IMR-90 (cell line): Measurements from ENCODE around the gene DNAJC5. TPM values are rescaled to one million over a fixed set of nuclear protein-coding genes. Genes with fewer than 3 reads are reported as not detected.
A peak's percentile ranks its signal among the peaks of the same experiment; 100 is the strongest.

Source experiments
- ATAC-seq: fragments of 200-7000 bp; cut with Tn5 transposase; 2 replicates; pipeline ENCODE4 v1.9.1; 2020; ENCODE audit warnings: low read depth, mild to moderate bottlenecking, moderate library complexity
- BruUV-seq: library from RNA; stranded (reverse); fragments of 400-500 nt; replicated peaks from 2 replicates; lab custom pipeline; 2021; lab: Mats Ljungman, UMichigan
- CTCF ChIA-PET: fragments of 300-600 bp; formaldehyde crosslinking; extraction: SDS; loops from one replicate; lab custom pipeline; 2021; ENCODE audit warnings: antibody characterized with exemption; lab: Yijun Ruan, JAX
- POLR2A ChIA-PET: fragments of 300-600 bp; sonication (Branson Sonifier 250); formaldehyde crosslinking; loops from one replicate; lab custom pipeline; 2022; ENCODE audit warnings: antibody characterized with exemption; ENCODE audit not compliant: unreplicated experiment; lab: Charles Lee
- DNase-seq: peaks from one replicate; pipeline ENCODE4 v3.0.0; 2013
- H2AFZ ChIP-seq: replicated peaks from 2 replicates; pipeline ENCODE3; 2013; ENCODE audit warnings: low read length, mild to moderate bottlenecking; ENCODE audit not compliant: poor library complexity
- H2AK5ac ChIP-seq: 2 replicates; pipeline ENCODE4 v1.6.1; 2013; ENCODE audit warnings: low read depth, low read length, inconsistent platforms
- H2AK9ac ChIP-seq: replicated peaks from 2 replicates; pipeline ENCODE3; 2013; ENCODE audit warnings: mild to moderate bottlenecking, low read depth, low read length, moderate library complexity; ENCODE audit not compliant: poor library complexity
- H2BK120ac ChIP-seq: 2 replicates; pipeline ENCODE4 v1.6.1; 2013; ENCODE audit warnings: low read depth, low read length, inconsistent platforms
- H2BK15ac ChIP-seq: 3 replicates; pipeline ENCODE4 v1.6.1; 2013; ENCODE audit warnings: low read depth, low read length, inconsistent platforms
- H2BK20ac ChIP-seq: 2 replicates; pipeline ENCODE4 v1.6.1; 2013; ENCODE audit warnings: low read depth, mild to moderate bottlenecking, inconsistent platforms, low read length, moderate library complexity
- H2BK5ac ChIP-seq: 2 replicates; pipeline ENCODE4 v1.6.1; 2013; ENCODE audit warnings: mild to moderate bottlenecking, low read depth, low read length, inconsistent platforms; ENCODE audit not compliant: poor library complexity, severe bottlenecking
- H3K14ac ChIP-seq: replicated peaks from 2 replicates; pipeline ENCODE4 v1.6.1; 2013; ENCODE audit warnings: low read depth, low read length, inconsistent platforms
- H3K18ac ChIP-seq: 2 replicates; pipeline ENCODE4 v1.6.1; 2013; ENCODE audit warnings: low read depth, low read length, control low read depth
- H3K23ac ChIP-seq: 2 replicates; pipeline ENCODE4 v1.6.1; 2013; ENCODE audit warnings: low read depth, low read length, inconsistent platforms
- H3K27ac ChIP-seq: 2 replicates; pipeline ENCODE4 v1.5.1; 2013; ENCODE audit warnings: mild to moderate bottlenecking, control low read depth, low read length; ENCODE audit not compliant: insufficient read depth
- H3K27me3 ChIP-seq: 2 replicates; pipeline ENCODE4 v1.6.1; 2013; ENCODE audit warnings: low read length; ENCODE audit not compliant: control insufficient read depth, insufficient read depth
- H3K36me3 ChIP-seq: 2 replicates; pipeline ENCODE4 v1.6.1; 2013; ENCODE audit warnings: low read length, mixed read lengths; ENCODE audit not compliant: control insufficient read depth, insufficient read depth
- H3K4ac ChIP-seq: 2 replicates; pipeline ENCODE4 v1.6.1; 2013; ENCODE audit warnings: low read depth, low read length, inconsistent platforms
- H3K4me1 ChIP-seq: 2 replicates; pipeline ENCODE4 v1.6.1; 2013; ENCODE audit warnings: low read length, mixed read lengths; ENCODE audit not compliant: control insufficient read depth, insufficient read depth
- H3K4me2 ChIP-seq: 2 replicates; pipeline ENCODE4 v1.6.1; 2013; ENCODE audit warnings: low read depth, mild to moderate bottlenecking, control low read depth, low read length, moderate library complexity
- H3K4me3 ChIP-seq: 2 replicates; pipeline ENCODE4 v1.5.1; 2013; ENCODE audit warnings: low read depth, mild to moderate bottlenecking, control low read depth, low read length, moderate library complexity; ENCODE audit not compliant: insufficient read depth
- H3K56ac ChIP-seq: 2 replicates; pipeline ENCODE4 v1.6.1; 2013; ENCODE audit warnings: low read length, inconsistent platforms; ENCODE audit not compliant: insufficient read depth; ENCODE audit errors: extremely low read depth
- H3K79me1 ChIP-seq, 2 experiments: 2 replicates each; pipeline ENCODE4 v1.6.1; 2013; ENCODE audit warnings: low read length in 2 of 2, inconsistent platforms in 1 of 2, low read depth in 1 of 2
- H3K9ac ChIP-seq: 2 replicates; pipeline ENCODE4 v1.6.1; 2013; ENCODE audit warnings: low read depth, low read length, control low read depth
- H3K9me1 ChIP-seq: 2 replicates; pipeline ENCODE4 v1.6.1; 2013; ENCODE audit warnings: low read length, inconsistent platforms; ENCODE audit not compliant: insufficient read depth
- H3K9me3 ChIP-seq: 2 replicates; pipeline ENCODE4 v1.6.1; 2013; ENCODE audit warnings: low read length; ENCODE audit not compliant: control insufficient read depth, insufficient read depth
- H4K20me1 ChIP-seq: 2 replicates; pipeline ENCODE4 v1.6.1; 2013; ENCODE audit warnings: low read length, inconsistent platforms; ENCODE audit not compliant: insufficient read depth
- H4K5ac ChIP-seq: 2 replicates; pipeline ENCODE4 v1.6.1; 2013; ENCODE audit warnings: mild to moderate bottlenecking, low read depth, low read length, control low read depth
- H4K8ac ChIP-seq, 2 experiments: 2 replicates each; pipeline ENCODE4 v1.6.1; 2013; ENCODE audit warnings: low read depth in 2 of 2, low read length in 2 of 2, control low read depth in 1 of 2, inconsistent platforms in 1 of 2
- H4K91ac ChIP-seq: 2 replicates; pipeline ENCODE4 v1.6.1; 2013; ENCODE audit warnings: low read depth, low read length, inconsistent platforms; ENCODE audit not compliant: insufficient read depth
- BHLHE40 ChIP-seq: fragments of 150-350 bp; IDR thresholded peaks from 2 replicates; pipeline ENCODE4 v1.6.1; 2016; ENCODE audit warnings: mild to moderate bottlenecking, low read depth, low read length
- CEBPB ChIP-seq: IDR thresholded peaks from 2 replicates; pipeline ENCODE4 v1.6.1; 2012; ENCODE audit warnings: low read depth, low read length, improper control_type of control experiment
- CHD1 ChIP-seq: IDR thresholded peaks from 2 replicates; pipeline ENCODE4 v1.6.1; 2012; ENCODE audit warnings: low read depth, low read length, improper control_type of control experiment
- ELK1 ChIP-seq: fragments of 150-350 bp; IDR thresholded peaks from 2 replicates; pipeline ENCODE4 v1.6.1; 2016; ENCODE audit warnings: low read depth, mild to moderate bottlenecking, low read length, moderate library complexity, borderline replicate concordance
- FOS ChIP-seq: fragments of 150-350 bp; IDR thresholded peaks from 2 replicates; pipeline ENCODE4 v1.6.1; 2016; ENCODE audit warnings: low read depth, low read length
- MAFK ChIP-seq: IDR thresholded peaks from 2 replicates; pipeline ENCODE4 v1.6.1; 2012; ENCODE audit warnings: low read depth, low read length, improper control_type of control experiment
- MAZ ChIP-seq: IDR thresholded peaks from 2 replicates; pipeline ENCODE4 v1.6.1; 2012; ENCODE audit warnings: low read depth, mild to moderate bottlenecking, low read length, improper control_type of control experiment, moderate library complexity, borderline replicate concordance
- MXI1 ChIP-seq: IDR thresholded peaks from 2 replicates; pipeline ENCODE4 v1.6.1; 2012; ENCODE audit warnings: low read depth, mild to moderate bottlenecking, low read length, moderate library complexity, borderline replicate concordance
- NFE2L2 ChIP-seq: fragments of 150-350 bp; IDR thresholded peaks from 2 replicates; pipeline ENCODE4 v1.6.1; 2016; ENCODE audit warnings: low read depth, mild to moderate bottlenecking, low read length
- POLR2A ChIP-seq: IDR thresholded peaks from 2 replicates; pipeline ENCODE4 v1.6.1; 2012; ENCODE audit warnings: mild to moderate bottlenecking, low read depth, low read length
- RAD21 ChIP-seq: IDR thresholded peaks from 2 replicates; pipeline ENCODE4 v1.6.1; 2012; ENCODE audit warnings: low read length, improper control_type of control experiment
- RCOR1 ChIP-seq: IDR thresholded peaks from 2 replicates; pipeline ENCODE4 v1.6.1; 2012; ENCODE audit warnings: mild to moderate bottlenecking, low read length, improper control_type of control experiment; ENCODE audit not compliant: insufficient replicate concordance
- RFX5 ChIP-seq: IDR thresholded peaks from 2 replicates; pipeline ENCODE4 v1.8.0; 2012; ENCODE audit warnings: low read depth, mild to moderate bottlenecking, low read length, moderate library complexity
- SMC3 ChIP-seq: fragments of 150-350 bp; IDR thresholded peaks from 2 replicates; pipeline ENCODE4 v1.6.1; 2016; ENCODE audit warnings: low read depth, mild to moderate bottlenecking, antibody characterized with exemption, low read length, moderate library complexity
- WGBS, 2 experiments: methylation state at CpG; one replicate each; pipeline versions ENCODE4 v1.1.5 to v1.1.7; 2013; ENCODE audit warnings: missing lambda C conversion rate in 2 of 2; ENCODE audit not compliant: insufficient read length in 1 of 2; ENCODE audit errors: extremely low coverage in 2 of 2; 5-methylcytosine and 5-hydroxymethylcytosine counted together
- dilution Hi-C: fragments of 300-500 bp; cut with HindIII; formaldehyde crosslinking; loops from one replicate; pipeline ENCODE4 v1.14.3; 2018; ENCODE audit warnings: low sequenced_read_pairs; ENCODE audit not compliant: unreplicated experiment
- in situ Hi-C: fragments of 300-500 bp; cut with MboI; formaldehyde crosslinking; loops from 3 replicates; pipeline ENCODE4 v1.14.3; 2019; ENCODE audit warnings: low sequenced_read_pairs, inconsistent platforms, mixed read lengths
- intact Hi-C: fragments of 100-400 bp; cut with micrococcal nuclease; formaldehyde crosslinking; loops from 2 replicates; pipeline ENCODE4 v1.10.0; 2022
- polyA plus RNA-seq, 3 experiments: library from polyadenylated mRNA; depleted of rRNA; stranded (reverse); fragments of >200 nt; gene quantifications; 2 replicates each; pipeline ENCODE4 v1.2.3, GENCODE V29; 2012; ENCODE audit warnings: low replicate concordance in 1 of 3
- total RNA-seq: library from RNA; depleted of rRNA; stranded (reverse); fragments of >200 nt; gene quantifications from 2 replicates; pipeline ENCODE4 v1.2.3, GENCODE V29; 2012
- TF ChIP-seq, protein P1 (sequence below): fragments of 150-350 bp; IDR thresholded peaks from 2 replicates; pipeline ENCODE4 v1.6.1; 2017; ENCODE audit warnings: mild to moderate bottlenecking, antibody characterized with exemption, low read length, low read depth

Gene DNAJC5
- total and polyA plus RNA-seq, 2 of the 4 experiments (the other 2 are of a cell fraction): 35.6 to 45.2 TPM

GRCh38 chr20:63859166-63859699, 35.7 kb upstream of the DNAJC5 start:
- H3K27ac ChIP-seq: no peak overlapping the region; the same call in 1 of the 2 replicates
- H4K5ac ChIP-seq: peak overlapping the region; percentile 10; the same call in 1 of the 2 replicates
- no peak overlapping the region for H2BK15ac ChIP-seq
- ChIA-PET CTCF (interaction anchor here (1.0 kb wide), 1 partner anchor 321 kb away, joined by 3 read pairs; the partner anchor contains the start of gene PTK6), POLR2A (interaction anchor here (0.9 kb wide), 1 partner anchor 314 kb away, joined by 3 read pairs; no protein-coding TSS in a partner anchor)
- no peaks in the 10 kb centered on the region; the same call in 1 of the 2 replicates for H3K27me3 ChIP-seq
- peaks cover 10% of the 10 kb centered on the region; the same call in 1 of the 2 replicates for H3K36me3 ChIP-seq
- DNase-seq: no peak
- peak overlapping the region in 1 of 2 experiments; percentile 56; a peak in 1 of 4 replicates for H4K8ac ChIP-seq
- no peak overlapping the region for H3K9ac ChIP-seq
- H3K23ac ChIP-seq: no peak overlapping the region
- no peaks in the 10 kb centered on the region; the same call in 1 of the 2 replicates for H3K9me1 ChIP-seq
- intact Hi-C loops: no loop called here
- ATAC-seq: no peak
- H3K4me2 ChIP-seq: no peak overlapping the region
- TF ChIP-seq CHD1: no peak
- no peak for TF ChIP-seq MAZ
- no peak for TF ChIP-seq MXI1
- TF ChIP-seq ELK1: no peak
- TF ChIP-seq RAD21: no peak
- TF ChIP-seq BHLHE40: no peak
- TF ChIP-seq NFE2L2: no peak
- TF ChIP-seq RFX5: no peak
- no peak for TF ChIP-seq SMC3
- no peak for TF ChIP-seq POLR2A
- no peak for TF ChIP-seq MAFK
- no peak for TF ChIP-seq FOS
- TF ChIP-seq, protein P1, sequence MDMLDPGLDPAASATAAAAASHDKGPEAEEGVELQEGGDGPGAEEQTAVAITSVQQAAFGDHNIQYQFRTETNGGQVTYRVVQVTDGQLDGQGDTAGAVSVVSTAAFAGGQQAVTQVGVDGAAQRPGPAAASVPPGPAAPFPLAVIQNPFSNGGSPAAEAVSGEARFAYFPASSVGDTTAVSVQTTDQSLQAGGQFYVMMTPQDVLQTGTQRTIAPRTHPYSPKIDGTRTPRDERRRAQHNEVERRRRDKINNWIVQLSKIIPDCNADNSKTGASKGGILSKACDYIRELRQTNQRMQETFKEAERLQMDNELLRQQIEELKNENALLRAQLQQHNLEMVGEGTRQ: no peak
- no peak for TF ChIP-seq RCOR1
- no peak for TF ChIP-seq CEBPB
- dilution Hi-C loops: no loop called here
- H2AK9ac ChIP-seq: peak overlapping the region; percentile 51
- no peak overlapping the region for H2BK20ac ChIP-seq
- WGBS, 2 experiments: 67% methylated on average over 3 of the region's 7 CpGs; no CpG with 5 or more reads in 1 of the 2 experiments
- H3K79me1 ChIP-seq: peaks cover 8 to 12% of the 10 kb centered on the region in 2 experiments
- H2BK5ac ChIP-seq: no peak overlapping the region
- BruUV-seq: no TSS peak
- no peak overlapping the region for H2AFZ ChIP-seq
- 0 out of 2 replicates have a peak overlapping the region, but pooled peaks have one; percentile 5 for H3K56ac ChIP-seq
- peaks cover 30% of the 10 kb centered on the region for H3K4me1 ChIP-seq
- H3K9me3 ChIP-seq: no peaks in the 10 kb centered on the region
- H2AK5ac ChIP-seq: peak overlapping the region; percentile 52
- H3K4ac ChIP-seq: peak overlapping the region; percentile 54; the same call in 1 of the 2 replicates
- H4K91ac ChIP-seq: no peak overlapping the region
- H2BK120ac ChIP-seq: no peak overlapping the region
- H3K14ac ChIP-seq: 0 out of 2 replicates have a peak overlapping the region, but pooled peaks have one; percentile 19
- H3K4me3 ChIP-seq: no peak overlapping the region
- no peak overlapping the region for H3K18ac ChIP-seq
- no peaks in the 10 kb centered on the region for H4K20me1 ChIP-seq
- in situ Hi-C loops: loop anchor here (5.0 kb wide), 1 partner anchor 77 kb away; no protein-coding TSS in a partner anchor
